22Rv1 (cell line): ENCODE data around the gene CARD11.

Experiments used
- ZFX ChIP-seq: fragments of 450-650 bp; IDR thresholded peaks from 2 replicates; pipeline ENCODE4 v1.6.1; 2017; ENCODE audit warnings: antibody characterized with exemption, borderline replicate concordance
- TF ChIP-seq, protein P1 (sequence below): fragments of 450-650 bp; IDR thresholded peaks from 2 replicates; pipeline ENCODE4 v1.5.1; 2017; ENCODE audit warnings: mild to moderate bottlenecking

DNA sequence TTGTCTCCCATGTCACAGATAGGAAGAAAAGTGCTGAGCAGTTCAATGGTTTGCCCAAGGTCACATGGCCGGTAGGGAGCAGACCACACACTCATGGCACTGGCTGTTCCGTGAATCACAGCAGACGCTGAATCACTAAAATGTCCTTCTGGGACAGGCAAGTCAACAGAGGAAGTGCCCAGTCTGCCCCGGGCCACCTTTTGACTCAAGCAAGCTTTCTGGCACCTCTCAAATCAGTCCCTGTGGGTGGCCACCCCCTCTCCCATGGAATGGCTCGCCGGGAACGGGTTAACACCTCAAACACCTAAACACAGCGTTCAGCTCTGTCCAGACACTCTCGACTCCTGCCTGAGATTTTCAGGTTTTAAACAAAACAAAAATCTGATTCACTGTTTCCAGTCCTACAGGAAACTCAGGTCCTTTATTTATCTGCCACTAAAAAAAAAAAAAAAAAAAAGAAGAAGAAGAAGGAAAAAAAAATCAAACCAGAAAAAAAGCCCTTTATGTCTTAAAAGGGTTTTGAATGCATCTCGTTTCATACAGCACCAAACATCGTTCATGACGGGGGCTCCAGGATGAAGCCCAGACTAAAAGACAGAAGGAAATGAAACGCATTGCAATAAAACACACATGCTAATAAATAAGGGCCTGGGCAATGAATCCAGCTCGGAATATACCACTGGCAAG, 15.5 kb downstream of the CARD11 start:
- TF ChIP-seq, protein P1, sequence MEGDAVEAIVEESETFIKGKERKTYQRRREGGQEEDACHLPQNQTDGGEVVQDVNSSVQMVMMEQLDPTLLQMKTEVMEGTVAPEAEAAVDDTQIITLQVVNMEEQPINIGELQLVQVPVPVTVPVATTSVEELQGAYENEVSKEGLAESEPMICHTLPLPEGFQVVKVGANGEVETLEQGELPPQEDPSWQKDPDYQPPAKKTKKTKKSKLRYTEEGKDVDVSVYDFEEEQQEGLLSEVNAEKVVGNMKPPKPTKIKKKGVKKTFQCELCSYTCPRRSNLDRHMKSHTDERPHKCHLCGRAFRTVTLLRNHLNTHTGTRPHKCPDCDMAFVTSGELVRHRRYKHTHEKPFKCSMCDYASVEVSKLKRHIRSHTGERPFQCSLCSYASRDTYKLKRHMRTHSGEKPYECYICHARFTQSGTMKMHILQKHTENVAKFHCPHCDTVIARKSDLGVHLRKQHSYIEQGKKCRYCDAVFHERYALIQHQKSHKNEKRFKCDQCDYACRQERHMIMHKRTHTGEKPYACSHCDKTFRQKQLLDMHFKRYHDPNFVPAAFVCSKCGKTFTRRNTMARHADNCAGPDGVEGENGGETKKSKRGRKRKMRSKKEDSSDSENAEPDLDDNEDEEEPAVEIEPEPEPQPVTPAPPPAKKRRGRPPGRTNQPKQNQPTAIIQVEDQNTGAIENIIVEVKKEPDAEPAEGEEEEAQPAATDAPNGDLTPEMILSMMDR = no peak
- TF ChIP-seq ZFX = no peak
